B cell (primary cell): ENCODE results near the gene PLA2R1.

ENCODE experiments used
- CTCF ChIP-seq: fragments of 200-600 bp; IDR thresholded peaks from one replicate; pipeline ENCODE4 v1.8.0; 2022; ENCODE audit warnings: antibody characterized with exemption, mild to moderate bottlenecking
- EZH2 ChIP-seq: IDR thresholded peaks from 2 replicates; pipeline ENCODE4 v1.6.1; 2012; ENCODE audit warnings: borderline replicate concordance, low read depth, mild to moderate bottlenecking, moderate library complexity, low read length; ENCODE audit not compliant: insufficient read depth, poor library complexity, severe bottlenecking

DNA sequence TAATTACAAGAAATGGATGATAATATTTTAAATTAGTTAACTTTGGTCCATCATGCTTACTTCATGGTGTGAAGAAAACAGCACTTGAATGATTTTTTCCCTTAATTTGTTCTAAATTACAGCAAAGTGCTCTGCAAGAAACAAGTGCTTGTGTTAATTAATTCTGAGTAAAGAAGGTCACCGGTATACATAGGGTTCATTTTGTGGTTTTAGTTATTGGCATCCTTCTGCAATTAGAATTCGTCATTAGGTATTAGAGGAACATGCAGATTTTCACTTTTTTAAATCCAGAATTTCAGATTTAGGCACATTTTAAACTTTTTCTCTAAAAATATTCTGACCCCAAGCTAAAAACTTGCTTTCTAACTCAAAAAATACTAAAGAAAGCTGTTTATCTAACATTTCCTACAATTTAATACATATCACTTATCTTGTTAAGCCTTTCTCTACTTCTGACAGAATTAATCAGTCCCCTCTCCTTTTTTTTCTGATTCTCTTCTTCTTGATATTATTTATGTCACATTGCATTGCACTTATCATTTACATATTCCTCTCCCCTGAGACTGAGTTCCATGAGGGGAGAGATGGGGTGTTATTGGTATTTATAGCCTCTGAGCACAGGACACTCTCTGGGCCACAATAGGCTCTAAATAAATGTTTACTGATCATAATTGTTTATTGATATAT is 129.2 kb downstream of the PLA2R1 start:
- TF ChIP-seq CTCF (no peak), EZH2 (no peak)
